Fibroblast of the conjunctiva (primary cell): Measurements from ENCODE around the gene JPH2.
"Not testable (repeated sequence)": the region's sequence is repeated elsewhere in the genome, so short reads cannot be mapped to it uniquely, and the experiment has no call there.

Experiments
- DNase-seq: peaks from one replicate; pipeline ENCODE4 v3.0.0-alpha.2; 2010; ENCODE audit warnings: low read depth

The JPH2 gene

GRCh38 chr20:44187054-44187771, at the start of gene JPH2:
JPH2 (minus strand) TSS chr20:44187188; CDS start chr20:44186705, 483 bp downstream.
- peak; percentile 45 for DNase-seq

DNA sequence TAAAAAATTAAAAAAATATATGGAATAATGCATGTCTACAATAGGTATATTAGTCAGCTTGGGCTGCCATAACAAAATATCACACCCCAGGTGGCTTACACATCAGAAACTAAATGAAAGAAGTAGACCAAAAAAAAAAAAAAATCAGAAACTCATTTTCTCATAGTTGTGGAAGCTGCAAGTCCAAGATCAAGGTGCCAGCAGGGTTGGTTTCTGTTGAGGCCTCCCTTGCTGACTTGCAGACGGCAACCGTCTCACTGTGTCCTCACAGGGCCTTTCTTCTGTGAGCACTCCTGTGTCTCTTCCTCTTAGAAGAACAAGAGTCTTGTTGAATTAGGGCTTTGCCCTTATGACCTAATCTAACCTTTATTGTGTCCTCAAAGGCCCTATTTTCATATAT, 48.7 kb upstream of the JPH2 start:
- DNase-seq = no peak

DNA sequence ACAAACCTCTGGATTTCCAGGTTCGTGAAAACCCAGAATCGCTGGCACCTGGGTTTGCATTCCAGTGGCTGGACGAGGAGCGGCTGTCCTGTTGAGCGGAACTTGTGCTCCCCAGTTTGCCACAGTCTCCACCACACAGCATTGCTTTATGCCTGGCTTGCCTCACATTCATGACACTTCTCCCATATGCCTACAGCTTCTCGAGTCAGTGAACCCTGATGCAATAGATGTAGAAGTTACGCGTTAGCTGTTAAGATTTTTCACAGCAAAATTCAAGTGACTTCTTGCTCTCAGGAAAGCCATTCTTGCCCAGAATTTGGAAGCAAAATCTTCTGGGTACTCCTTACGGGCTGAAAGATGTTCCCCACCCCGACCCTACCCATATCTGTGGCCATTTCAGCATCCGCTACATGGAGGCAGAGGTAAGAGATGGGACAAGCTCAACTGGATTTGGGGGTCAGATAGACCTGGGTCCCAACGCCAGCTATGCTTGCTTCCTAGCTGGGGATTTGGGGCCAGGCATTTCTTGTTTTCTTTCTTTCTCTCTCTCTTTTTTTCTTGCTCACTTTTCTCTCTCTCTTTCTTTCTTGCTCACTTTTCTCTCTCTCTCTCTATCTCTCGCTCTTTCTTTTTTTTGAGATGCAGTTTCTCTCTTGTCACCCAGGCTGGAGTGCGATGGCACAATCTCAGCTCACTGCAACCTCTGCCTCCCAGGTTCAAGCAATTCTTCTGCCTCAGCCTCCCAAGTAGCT, 47.8 kb upstream of the JPH2 start:
- no peak for DNase-seq

DNA sequence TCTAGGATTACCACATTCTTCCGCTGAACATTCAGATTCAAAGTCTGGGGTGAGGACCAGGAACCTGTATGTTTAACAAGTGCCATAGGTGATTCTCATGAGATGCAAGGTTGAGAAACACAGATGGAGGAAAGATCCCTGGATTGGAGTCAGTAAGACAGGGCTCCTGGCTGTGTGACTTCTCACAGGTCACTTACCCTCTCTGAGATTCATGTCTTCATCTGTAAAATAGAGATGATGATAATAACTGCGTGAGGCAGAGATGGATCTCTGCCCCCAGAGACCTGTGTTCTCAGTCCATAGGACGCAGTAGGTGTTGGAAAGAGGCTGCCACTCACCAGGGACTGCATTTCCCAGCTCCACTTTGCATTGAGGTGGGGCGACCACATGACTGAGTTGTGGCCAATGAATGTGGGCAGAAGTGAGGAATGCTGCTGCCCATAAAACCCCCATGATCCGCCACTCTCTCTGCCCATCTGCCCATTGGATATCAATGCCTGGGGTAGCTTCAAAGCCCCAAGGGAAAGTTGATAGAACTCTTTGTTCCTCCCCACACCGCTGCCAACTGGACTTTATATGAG, 46.5 kb upstream of the JPH2 start:
- DNase-seq = no peak

- not testable (repeated sequence) for DNase-seq
Observed at GRCh38 chr20:44232469-44232856, 45.5 kb upstream of the JPH2 start.

DNA sequence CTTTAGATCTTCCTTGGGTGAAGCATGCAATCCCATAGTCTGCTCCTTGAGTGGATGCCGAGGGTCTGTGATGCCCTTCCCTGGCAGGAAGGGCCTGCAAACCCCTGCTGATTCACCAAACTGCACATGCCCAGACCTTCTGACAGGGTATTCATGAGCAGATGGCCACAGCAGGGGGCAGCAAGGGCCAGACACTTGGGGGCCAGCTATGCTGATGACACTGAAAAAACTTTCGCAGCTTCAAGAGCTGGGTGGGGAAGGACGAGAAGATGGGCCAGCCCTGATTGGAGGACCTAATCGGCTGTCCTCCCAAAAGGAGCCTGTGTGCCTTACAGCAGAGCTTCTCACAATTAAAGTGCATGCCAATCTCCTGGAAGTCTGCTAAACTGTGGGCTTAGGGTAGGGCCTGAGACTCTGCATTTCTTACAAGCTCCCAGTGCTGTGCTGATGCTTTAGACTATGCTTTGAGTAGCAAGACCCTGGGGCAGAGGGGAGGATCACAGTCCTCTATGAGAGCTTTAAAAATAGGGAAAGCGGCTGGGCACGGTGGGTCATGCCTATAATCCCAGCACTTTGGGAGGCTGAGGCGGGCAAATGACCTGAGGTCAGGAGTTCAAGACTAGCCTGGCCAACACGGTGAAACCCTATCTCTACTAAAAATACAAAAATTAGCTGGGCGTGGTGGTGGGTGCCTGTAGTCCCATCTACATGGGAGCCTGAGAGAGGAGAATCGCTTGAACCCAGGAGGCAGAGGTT, 44.9 kb upstream of the JPH2 start:
- DNase-seq = no peak

- DNase-seq = no peak
Observed at GRCh38 chr20:44231193-44231592, 44.2 kb upstream of the JPH2 start.

DNA sequence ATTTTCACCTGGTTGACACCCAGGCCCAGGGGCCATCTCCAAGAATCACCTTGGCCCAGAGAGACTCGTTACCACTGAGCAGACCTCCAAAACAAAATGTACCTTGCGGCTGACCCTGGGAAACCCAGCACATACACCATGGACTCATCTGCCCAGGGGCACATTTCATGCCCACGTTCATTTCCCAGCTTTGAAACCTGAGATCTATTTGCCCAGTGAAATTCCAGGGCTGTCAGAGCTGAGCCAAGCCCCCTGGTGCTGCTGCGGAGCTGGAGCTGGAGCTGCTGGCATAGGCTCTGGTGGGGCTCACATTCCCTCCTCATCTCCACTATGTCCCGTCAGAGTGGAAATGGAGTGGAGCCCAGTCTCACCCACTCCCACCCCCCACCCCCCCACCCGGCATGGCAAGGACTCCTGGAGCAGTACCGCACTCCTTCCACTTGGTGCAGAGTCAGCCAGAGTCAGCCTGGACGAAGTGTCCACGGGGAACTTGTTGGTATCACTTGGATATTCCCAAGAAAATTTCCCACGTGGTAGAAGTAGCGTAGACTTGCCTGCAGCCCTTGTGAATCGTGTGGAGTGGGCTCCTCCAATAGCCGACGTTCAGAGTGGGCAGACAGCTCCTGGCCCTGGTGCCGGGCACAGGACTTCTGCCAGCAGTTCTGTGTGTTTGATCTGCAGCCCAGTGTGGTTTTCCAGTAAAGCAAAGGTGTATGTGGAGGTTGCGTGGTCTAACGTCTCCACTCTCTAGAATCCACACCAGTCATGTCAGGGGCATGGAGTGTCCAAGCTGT, 41.7 kb upstream of the JPH2 start:
- DNase-seq = no peak

DNA sequence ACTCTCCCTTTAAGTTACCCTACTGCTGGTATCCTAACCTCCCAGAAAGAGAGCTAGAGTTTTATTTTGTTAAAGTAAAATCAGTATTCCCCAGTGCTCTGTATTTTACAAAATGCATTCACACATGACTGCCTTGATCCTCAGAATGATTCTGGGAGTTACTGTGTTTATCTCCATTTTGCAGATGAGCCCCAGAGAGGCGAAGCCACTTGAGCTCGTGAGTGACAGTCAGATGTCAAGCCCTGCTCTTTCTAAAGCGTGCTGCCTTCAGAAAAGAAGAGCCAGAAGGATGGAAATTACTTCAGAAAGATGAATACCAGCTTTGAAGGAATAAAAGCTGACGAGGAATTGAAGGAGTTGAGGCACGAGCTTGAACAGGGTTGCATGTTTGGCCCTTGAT, 37.6 kb upstream of the JPH2 start:
- DNase-seq = no peak

GRCh38 chr20:44223721-44224120, 36.7 kb upstream of the JPH2 start:
- DNase-seq = no peak

- no peak for DNase-seq
Observed at GRCh38 chr20:44222633-44223368, 35.8 kb upstream of the JPH2 start.

GRCh38 chr20:44222027-44222426, 35.0 kb upstream of the JPH2 start:
- no peak for DNase-seq

- DNase-seq = no peak
Observed at GRCh38 chr20:44221368-44221954, 34.5 kb upstream of the JPH2 start.

GRCh38 chr20:44219791-44220190, 32.8 kb upstream of the JPH2 start:
- DNase-seq = no peak

DNA sequence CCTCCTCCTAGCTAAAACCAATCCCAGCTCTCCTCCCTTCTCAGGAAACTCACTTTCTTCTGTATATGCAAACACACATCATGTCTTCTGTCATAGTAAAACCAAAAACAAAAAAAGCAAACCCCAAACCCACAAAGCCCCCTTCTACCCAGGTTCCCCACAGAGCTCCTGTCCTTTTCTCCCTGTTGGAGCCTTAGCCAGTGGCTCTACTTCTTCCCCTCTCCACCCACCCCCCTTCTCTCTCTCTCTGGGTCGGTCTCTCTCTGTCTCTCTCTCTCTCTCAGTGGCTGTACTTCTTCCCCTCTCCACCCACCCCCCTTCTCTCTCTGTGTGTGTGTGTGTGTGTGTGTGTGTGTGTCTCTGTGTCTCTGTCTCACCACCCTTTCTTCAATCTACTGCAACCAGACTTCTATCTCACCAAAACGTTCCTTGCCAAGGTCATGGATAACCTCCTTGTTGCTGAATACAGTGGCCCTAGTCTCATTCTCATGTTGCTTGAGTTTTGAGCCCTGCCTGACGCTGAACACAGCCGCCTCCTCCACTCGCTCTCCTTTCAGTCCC, 32.3 kb upstream of the JPH2 start:
- DNase-seq = no peak

- no peak for DNase-seq
Observed at GRCh38 chr20:44218446-44218845, 31.5 kb upstream of the JPH2 start.

GRCh38 chr20:44217342-44218092, 30.5 kb upstream of the JPH2 start:
- peak; percentile 51 for DNase-seq

DNA sequence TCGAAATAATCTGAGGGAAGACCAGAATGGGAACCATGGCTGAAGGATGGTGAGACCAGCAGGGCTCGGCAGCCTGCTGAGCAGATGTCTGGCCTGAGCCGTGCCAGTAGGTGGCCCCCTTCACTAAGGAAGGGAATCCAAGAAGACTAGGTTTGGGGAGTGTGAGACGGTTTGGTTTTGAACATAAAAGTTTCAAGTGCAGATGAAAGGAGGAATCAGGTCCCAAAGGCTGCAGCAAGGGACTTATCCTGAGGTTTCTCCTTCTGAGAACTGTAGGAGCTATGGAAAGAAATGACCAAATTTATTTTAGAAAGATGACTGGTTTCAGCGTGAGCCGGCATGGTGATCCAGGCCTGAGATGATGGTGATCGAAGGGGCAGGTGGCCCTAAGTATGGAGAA, 28.1 kb upstream of the JPH2 start:
- DNase-seq = peak; percentile 54

DNA sequence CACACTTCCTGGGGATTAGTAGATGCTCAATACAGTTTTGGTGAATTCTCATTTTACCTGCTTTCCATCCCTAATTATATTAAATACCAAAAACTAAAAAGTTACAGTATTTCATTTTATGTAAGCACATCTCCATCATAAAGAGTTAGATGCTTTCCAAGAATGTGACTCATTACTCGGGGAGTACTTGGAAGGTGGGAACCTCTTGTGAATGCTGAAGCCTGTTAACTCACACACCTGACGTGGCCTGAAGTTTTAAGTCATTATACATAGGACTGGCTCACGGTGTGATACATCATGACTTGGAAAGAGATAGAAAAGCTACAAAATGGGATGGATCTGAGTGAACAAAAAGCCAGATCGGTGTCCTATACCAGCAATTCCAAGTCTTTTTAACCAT, 25.8 kb upstream of the JPH2 start:
- DNase-seq = no peak
